Testis (tissue), 3 donors: ENCODE results near the gene BNC2. TPM values are rescaled to one million over a fixed set of nuclear protein-coding genes. Genes with fewer than 3 reads are reported as not detected.

Source experiments
- DNase-seq: peaks from one replicate; pipeline ENCODE4 v3.0.0-alpha.2; 2019
- H3K27ac ChIP-seq, 2 donors: fragments of 200-600 bp; sonication (generic); one replicate each; pipeline ENCODE4 v1.5.1; 2019
- H3K27me3 ChIP-seq: fragments of 200-600 bp; sonication (generic); one replicate; pipeline ENCODE4 v1.5.1; 2019
- H3K36me3 ChIP-seq: fragments of 200-600 bp; sonication (generic); one replicate; pipeline ENCODE4 v1.5.1; 2017; ENCODE audit warnings: low read depth; ENCODE audit errors: missing control alignments
- H3K4me1 ChIP-seq: fragments of 200-600 bp; sonication (generic); one replicate; pipeline ENCODE4 v1.5.1; 2019
- H3K4me3 ChIP-seq, 2 donors: fragments of 200-600 bp; sonication (generic); one replicate each; pipeline ENCODE4 v1.5.1; 2017 to 2019
- H3K9me3 ChIP-seq: fragments of 200-600 bp; sonication (generic); one replicate; pipeline ENCODE4 v1.5.1; 2017
- POLR2A ChIP-seq: fragments of 450-650 bp; IDR thresholded peaks from one replicate; pipeline ENCODE4 v1.6.1; 2017; ENCODE audit warnings: antibody characterized with exemption, mild to moderate bottlenecking, moderate library complexity
- WGBS, 2 donors: methylation state at CpG; one replicate each; pipeline ENCODE4 v1.1.5; 2018; 5-methylcytosine and 5-hydroxymethylcytosine counted together
- intact Hi-C: fragments of 100-400 bp; cut with DNase I; formaldehyde crosslinking; loops from one replicate; pipeline ENCODE4 v1.15.1; 2023; ENCODE audit warnings: low total_unique reads
- polyA plus RNA-seq: library from polyadenylated mRNA; stranded (reverse); fragments of 350-450 nt; fragmentation: Illumina TruSeq; extraction: RNeasy Lipid Tissue Mini Kit (QIAGEN cat#74804); gene quantifications from one replicate; pipeline ENCODE4 v1.2.3, GENCODE V29; 2014; ENCODE audit warnings: low read depth, low replicate concordance; ENCODE audit not compliant: insufficient read depth
- total RNA-seq, 2 donors: library from RNA; depleted of rRNA; stranded (reverse); fragments of >200 nt; gene quantifications; one replicate each; pipeline ENCODE4 v1.2.3, GENCODE V29; 2016
- TF ChIP-seq, protein P1 (sequence below), 3 experiments: fragments of 450-650 bp in 2 of 3; fragments of 200-600 bp in 1 of 3; sonication (generic) in 1 of 3; IDR thresholded peaks; one replicate each; pipeline ENCODE4 v1.5.1; 2016 to 2019; ENCODE audit warnings: antibody characterized with exemption in 3 of 3, mild to moderate bottlenecking in 2 of 3, moderate library complexity in 1 of 3

BNC2 gene
- total and polyA plus RNA-seq, 3 donors from 2014 or later: 14.6 to 35.2 (median 32.0) TPM

- Histone ChIP-seq H3K27me3 (no peaks in the 10 kb centered on the region), H3K4me1 (no peaks in the 10 kb centered on the region), H3K4me3 (no peak overlapping the region), H3K36me3 (no peaks in the 10 kb centered on the region), H3K9me3 (no peaks in the 10 kb centered on the region), H3K27ac (no peak overlapping the region)
- TF ChIP-seq, protein P1, sequence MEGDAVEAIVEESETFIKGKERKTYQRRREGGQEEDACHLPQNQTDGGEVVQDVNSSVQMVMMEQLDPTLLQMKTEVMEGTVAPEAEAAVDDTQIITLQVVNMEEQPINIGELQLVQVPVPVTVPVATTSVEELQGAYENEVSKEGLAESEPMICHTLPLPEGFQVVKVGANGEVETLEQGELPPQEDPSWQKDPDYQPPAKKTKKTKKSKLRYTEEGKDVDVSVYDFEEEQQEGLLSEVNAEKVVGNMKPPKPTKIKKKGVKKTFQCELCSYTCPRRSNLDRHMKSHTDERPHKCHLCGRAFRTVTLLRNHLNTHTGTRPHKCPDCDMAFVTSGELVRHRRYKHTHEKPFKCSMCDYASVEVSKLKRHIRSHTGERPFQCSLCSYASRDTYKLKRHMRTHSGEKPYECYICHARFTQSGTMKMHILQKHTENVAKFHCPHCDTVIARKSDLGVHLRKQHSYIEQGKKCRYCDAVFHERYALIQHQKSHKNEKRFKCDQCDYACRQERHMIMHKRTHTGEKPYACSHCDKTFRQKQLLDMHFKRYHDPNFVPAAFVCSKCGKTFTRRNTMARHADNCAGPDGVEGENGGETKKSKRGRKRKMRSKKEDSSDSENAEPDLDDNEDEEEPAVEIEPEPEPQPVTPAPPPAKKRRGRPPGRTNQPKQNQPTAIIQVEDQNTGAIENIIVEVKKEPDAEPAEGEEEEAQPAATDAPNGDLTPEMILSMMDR (IDR thresholded peaks at IDR 0.05): no peak
- no peak for TF ChIP-seq POLR2A
- intact Hi-C loops: no loop called here
- DNase-seq: no peak
- WGBS, 2 donors: 78 to 98% methylated on average over 2 of the region's 2 CpGs
Observed at GRCh38 chr9:16602494-16602893, 268.0 kb downstream of the BNC2 start.

DNA sequence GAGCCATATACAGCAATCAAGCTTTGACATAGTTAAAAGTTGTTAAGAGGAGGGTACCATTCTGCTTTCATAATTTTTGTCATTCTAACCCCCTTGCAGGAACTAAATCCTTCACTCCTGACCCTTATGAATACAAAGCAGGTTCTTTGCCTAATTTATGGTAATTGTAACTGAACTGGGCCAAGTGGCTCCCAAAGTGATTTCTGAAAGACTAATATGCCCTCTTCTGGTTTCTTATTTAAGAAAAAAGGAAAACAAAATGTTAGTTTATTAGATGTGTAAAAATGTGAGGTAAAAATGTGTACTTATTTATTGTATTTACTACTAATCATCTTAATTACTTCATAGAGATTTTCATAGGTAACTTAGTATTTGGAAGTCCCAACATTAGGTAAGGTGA is 268.5 kb downstream of the BNC2 start:
- Histone ChIP-seq H3K9me3 (no peaks in the 10 kb centered on the region), H3K27ac (no peak overlapping the region), H3K36me3 (no peaks in the 10 kb centered on the region), H3K27me3 (no peaks in the 10 kb centered on the region), H3K4me3 (no peak overlapping the region), H3K4me1 (no peaks in the 10 kb centered on the region)
- intact Hi-C loops: no loop called here
- no peak for DNase-seq
- TF ChIP-seq, protein P1 (IDR thresholded peaks at IDR 0.05): no peak
- TF ChIP-seq POLR2A: no peak

DNA sequence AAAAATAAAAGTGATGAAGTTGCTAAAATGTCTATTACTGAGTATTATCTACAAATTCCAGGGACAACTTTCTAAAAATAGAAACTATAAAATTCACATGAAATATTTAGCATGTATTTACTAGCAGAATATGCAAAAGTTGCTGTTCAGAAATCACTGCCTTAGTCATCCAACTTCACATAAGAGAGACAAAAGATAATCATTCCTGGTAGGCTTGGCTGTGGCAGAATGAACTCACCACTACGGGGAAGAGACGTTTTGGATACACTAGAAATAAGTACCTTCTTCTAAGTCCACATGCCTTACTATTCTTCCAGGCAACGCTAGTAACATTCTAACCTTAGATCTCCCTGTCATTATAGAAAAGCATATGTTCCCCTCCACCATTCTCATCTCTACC is 272.2 kb downstream of the BNC2 start:
- no peaks in the 10 kb centered on the region for H3K27me3 ChIP-seq
- no peaks in the 10 kb centered on the region for H3K9me3 ChIP-seq
- intact Hi-C loops: no loop called here
- H3K36me3 ChIP-seq: no peaks in the 10 kb centered on the region
- H3K27ac ChIP-seq: no peak overlapping the region
- no peak for DNase-seq
- 62 to 69% methylated on average over 3 of the region's 3 CpGs for WGBS, 2 donors
- no peaks in the 10 kb centered on the region for H3K4me1 ChIP-seq
- H3K4me3 ChIP-seq: no peak overlapping the region
- no peak for TF ChIP-seq POLR2A
- TF ChIP-seq, protein P1 (IDR thresholded peaks at IDR 0.05): no peak

DNA sequence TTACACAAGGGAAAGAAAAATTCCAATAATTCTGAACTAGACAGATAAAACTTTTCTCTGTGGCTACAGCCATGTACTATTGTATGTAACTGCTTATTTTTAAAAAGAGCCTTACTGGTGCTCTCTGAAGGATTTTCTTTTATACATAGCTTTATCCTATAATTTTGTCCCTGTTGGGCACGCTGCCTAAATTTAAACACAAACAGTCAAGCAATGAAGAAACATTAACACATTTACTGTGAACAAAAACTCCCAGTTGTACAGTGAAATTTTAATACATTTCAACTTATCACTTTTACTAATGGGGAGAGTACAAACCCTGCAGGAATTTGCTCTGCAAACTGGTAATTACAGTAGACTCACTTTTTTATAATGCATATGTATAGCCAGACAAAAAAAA is 273.3 kb downstream of the BNC2 start:
- H3K4me3 ChIP-seq: no peak overlapping the region
- no peak for DNase-seq
- WGBS, 2 donors: 70 to 74% methylated on average over 1 of the region's 1 CpG
- no peaks in the 10 kb centered on the region for H3K36me3 ChIP-seq
- no peak overlapping the region for H3K27ac ChIP-seq
- no peaks in the 10 kb centered on the region for H3K4me1 ChIP-seq
- H3K27me3 ChIP-seq: no peaks in the 10 kb centered on the region
- H3K9me3 ChIP-seq: no peaks in the 10 kb centered on the region
- intact Hi-C loops: no loop called here
- TF ChIP-seq, protein P1 (IDR thresholded peaks at IDR 0.05): no peak
- TF ChIP-seq POLR2A: no peak

GRCh38 chr9:16595227-16595626 is 275.2 kb downstream of the BNC2 start:
- WGBS, 2 donors: 87 to 93% methylated on average over 2 of the region's 2 CpGs
- Histone ChIP-seq H3K27ac (no peak overlapping the region), H3K36me3 (no peaks in the 10 kb centered on the region), H3K27me3 (no peaks in the 10 kb centered on the region), H3K4me3 (no peak overlapping the region), H3K4me1 (no peaks in the 10 kb centered on the region), H3K9me3 (no peaks in the 10 kb centered on the region)
- intact Hi-C loops: no loop called here
- DNase-seq: no peak
- TF ChIP-seq POLR2A: no peak
- TF ChIP-seq, protein P1 (IDR thresholded peaks at IDR 0.05): no peak
